ENCODE results near the gene ATP13A3. TPM values are rescaled to one million over a fixed set of nuclear protein-coding genes. Genes with fewer than 3 reads are reported as not detected.

The ATP13A3 gene
- total and polyA plus RNA-seq, 10 of the 15 experiments (the other 5 are each of a cell fraction or from before 2014, with no cell fraction given) = 14.0 to 108 (median 69.5) TPM

DNA sequence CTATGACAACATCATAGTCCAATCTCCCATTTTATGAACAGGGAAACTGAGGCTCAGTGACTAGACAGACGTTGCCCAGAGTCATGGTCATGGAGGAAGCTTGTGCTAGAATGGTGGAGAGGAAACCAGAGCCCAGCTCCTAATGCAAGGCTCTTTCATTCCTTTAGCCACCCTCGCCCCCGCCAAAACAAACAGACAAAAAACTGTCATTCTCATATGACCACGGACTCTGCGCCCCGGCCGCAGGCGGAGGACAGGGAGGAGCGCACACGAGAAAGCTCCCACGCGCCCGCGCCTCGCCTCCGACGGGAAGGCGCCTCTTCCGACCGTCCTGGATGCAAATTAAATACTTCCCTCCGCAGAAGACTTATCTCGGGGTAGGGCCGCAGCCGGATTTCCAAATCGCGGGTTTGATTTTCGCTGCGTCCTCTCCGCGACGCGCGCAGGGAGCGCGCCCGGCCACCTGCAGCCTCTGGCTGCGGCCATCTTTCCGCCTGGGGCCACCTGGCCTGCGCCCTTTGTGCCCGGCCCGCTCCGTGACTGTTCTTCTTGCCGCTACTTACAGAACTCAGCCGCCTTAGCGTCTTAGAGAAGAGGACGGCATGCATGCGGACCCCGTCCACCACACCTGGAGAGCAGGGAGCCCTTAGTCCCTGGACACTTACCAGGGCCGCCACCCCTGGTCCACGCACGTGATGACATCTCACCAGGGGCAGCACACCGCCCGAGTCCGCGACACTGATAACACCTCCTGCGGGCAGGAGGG lies 670 bp upstream of the ATP13A3 start (continued):
- no peak; the same call in 1 of the 2 replicates for TF ChIP-seq NBN (IDR thresholded peaks at IDR 0.05)
- peak; percentile 51 for TF ChIP-seq IKZF1 (conservative IDR thresholded peaks at IDR 0.05)
- no peak for TF ChIP-seq POLR2AphosphoS2 (IDR thresholded peaks at IDR 0.05; ENCODE audit: low read depth, low read length)
- 0 out of 2 replicates have a peak, but pooled peaks have one; percentile 89 for TF ChIP-seq HDAC2 (IDR thresholded peaks at IDR 0.05)
- TF ChIP-seq RAD51 (IDR thresholded peaks at IDR 0.05) = no peak
- peak; percentile 73; the same call in 1 of the 2 replicates for TF ChIP-seq TAF1 (IDR thresholded peaks at IDR 0.05; ENCODE audit: borderline replicate concordance, low read depth, low read length)
- no peak for TF ChIP-seq IRF4 (IDR thresholded peaks at IDR 0.05; ENCODE audit: low read depth, low read length)
- no peak for TF ChIP-seq KAT2A (conservative IDR thresholded peaks at IDR 0.05; ENCODE audit: control insufficient read depth, low read depth, low read length)
- peak; percentile 66; the same call in 1 of the 2 replicates for TF ChIP-seq GATAD2B (conservative IDR thresholded peaks at IDR 0.05; ENCODE audit: low read depth)
- no peak for TF ChIP-seq SUPT20H (IDR thresholded peaks at IDR 0.05; ENCODE audit: borderline replicate concordance, control insufficient read depth, low read depth, low read length)
- TF ChIP-seq NFYB (IDR thresholded peaks at IDR 0.05; ENCODE audit: insufficient read depth, low read depth, low read length) = no peak
- 0 out of 2 replicates have a peak, but pooled peaks have one; percentile 16 for TF ChIP-seq SMARCA5 (IDR thresholded peaks at IDR 0.05)
- TF ChIP-seq LARP7 (IDR thresholded peaks at IDR 0.05) = no peak; the same call in none of the 2 replicates
- TF ChIP-seq, protein P1, sequence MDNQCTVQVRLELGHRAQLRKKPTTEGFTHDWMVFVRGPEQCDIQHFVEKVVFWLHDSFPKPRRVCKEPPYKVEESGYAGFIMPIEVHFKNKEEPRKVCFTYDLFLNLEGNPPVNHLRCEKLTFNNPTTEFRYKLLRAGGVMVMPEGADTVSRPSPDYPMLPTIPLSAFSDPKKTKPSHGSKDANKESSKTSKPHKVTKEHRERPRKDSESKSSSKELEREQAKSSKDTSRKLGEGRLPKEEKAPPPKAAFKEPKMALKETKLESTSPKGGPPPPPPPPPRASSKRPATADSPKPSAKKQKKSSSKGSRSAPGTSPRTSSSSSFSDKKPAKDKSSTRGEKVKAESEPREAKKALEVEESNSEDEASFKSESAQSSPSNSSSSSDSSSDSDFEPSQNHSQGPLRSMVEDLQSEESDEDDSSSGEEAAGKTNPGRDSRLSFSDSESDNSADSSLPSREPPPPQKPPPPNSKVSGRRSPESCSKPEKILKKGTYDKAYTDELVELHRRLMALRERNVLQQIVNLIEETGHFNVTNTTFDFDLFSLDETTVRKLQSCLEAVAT (IDR thresholded peaks at IDR 0.05) = 0 out of 2 replicates have a peak, but pooled peaks have one; percentile 44
- peak; percentile 33; the same call in 1 of the 2 replicates for TF ChIP-seq MTA3 (IDR thresholded peaks at IDR 0.05; ENCODE audit: borderline replicate concordance, low read length)
- TF ChIP-seq SP1 (IDR thresholded peaks at IDR 0.05; ENCODE audit: low read depth, low read length) = no peak
- TF ChIP-seq EED (IDR thresholded peaks at IDR 0.05; ENCODE audit: low read depth) = peak; percentile 13; the same call in 1 of the 2 replicates
- TF ChIP-seq ASH2L (IDR thresholded peaks at IDR 0.05; ENCODE audit: borderline replicate concordance, low read depth) = 0 out of 2 replicates have a peak, but pooled peaks have one; percentile 73
- no peak for TF ChIP-seq CHD4 (IDR thresholded peaks at IDR 0.05)
- TF ChIP-seq RUNX3 (IDR thresholded peaks at IDR 0.05; ENCODE audit: low read length) = peak; percentile 59
- TF ChIP-seq IKZF2 (IDR thresholded peaks at IDR 0.05) = peak; percentile 19 to 42; a peak in 2 of 4 replicates
- 0 out of 2 replicates have a peak, but pooled peaks have one; percentile 28 for TF ChIP-seq CBFB (IDR thresholded peaks at IDR 0.05; ENCODE audit: low read depth)
- peak; percentile 77 for TF ChIP-seq TCF12 (IDR thresholded peaks at IDR 0.05; ENCODE audit: low read depth, low read length)
- TF ChIP-seq, protein P2, sequence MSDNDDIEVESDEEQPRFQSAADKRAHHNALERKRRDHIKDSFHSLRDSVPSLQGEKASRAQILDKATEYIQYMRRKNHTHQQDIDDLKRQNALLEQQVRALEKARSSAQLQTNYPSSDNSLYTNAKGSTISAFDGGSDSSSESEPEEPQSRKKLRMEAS (IDR thresholded peaks at IDR 0.05; ENCODE audit: low read depth, low read length) = peak; percentile 40; the same call in 1 of the 2 replicates
- peak; percentile 10; the same call in 1 of the 3 replicates for TF ChIP-seq POU2F2 (IDR thresholded peaks at IDR 0.05; ENCODE audit: borderline replicate concordance, low read depth, low read length)
- TF ChIP-seq, protein P3, sequence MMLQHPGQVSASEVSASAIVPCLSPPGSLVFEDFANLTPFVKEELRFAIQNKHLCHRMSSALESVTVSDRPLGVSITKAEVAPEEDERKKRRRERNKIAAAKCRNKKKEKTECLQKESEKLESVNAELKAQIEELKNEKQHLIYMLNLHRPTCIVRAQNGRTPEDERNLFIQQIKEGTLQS (IDR thresholded peaks at IDR 0.05; ENCODE audit: borderline replicate concordance, extremely low read depth, low read depth, low read length) = no peak
- TF ChIP-seq, protein P4, sequence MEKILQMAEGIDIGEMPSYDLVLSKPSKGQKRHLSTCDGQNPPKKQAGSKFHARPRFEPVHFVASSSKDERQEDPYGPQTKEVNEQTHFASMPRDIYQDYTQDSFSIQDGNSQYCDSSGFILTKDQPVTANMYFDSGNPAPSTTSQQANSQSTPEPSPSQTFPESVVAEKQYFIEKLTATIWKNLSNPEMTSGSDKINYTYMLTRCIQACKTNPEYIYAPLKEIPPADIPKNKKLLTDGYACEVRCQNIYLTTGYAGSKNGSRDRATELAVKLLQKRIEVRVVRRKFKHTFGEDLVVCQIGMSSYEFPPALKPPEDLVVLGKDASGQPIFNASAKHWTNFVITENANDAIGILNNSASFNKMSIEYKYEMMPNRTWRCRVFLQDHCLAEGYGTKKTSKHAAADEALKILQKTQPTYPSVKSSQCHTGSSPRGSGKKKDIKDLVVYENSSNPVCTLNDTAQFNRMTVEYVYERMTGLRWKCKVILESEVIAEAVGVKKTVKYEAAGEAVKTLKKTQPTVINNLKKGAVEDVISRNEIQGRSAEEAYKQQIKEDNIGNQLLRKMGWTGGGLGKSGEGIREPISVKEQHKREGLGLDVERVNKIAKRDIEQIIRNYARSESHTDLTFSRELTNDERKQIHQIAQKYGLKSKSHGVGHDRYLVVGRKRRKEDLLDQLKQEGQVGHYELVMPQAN (conservative IDR thresholded peaks at IDR 0.05) = peak; percentile 56
